Mesenchymal stem cell (in vitro differentiated cells and primary cell): ENCODE results near the gene HACD3.
A peak's percentile ranks its signal among the peaks of the same experiment; 100 is the strongest.

ENCODE experiments used
- DNase-seq: peaks from one replicate; pipeline ENCODE4 v3.0.0-alpha.2; 2013
- H2AFZ ChIP-seq: one replicate; pipeline ENCODE4 v1.6.1; 2013; ENCODE audit warnings: low read depth, mild to moderate bottlenecking, control low read depth, inconsistent platforms, low read length, moderate library complexity
- H2AK5ac ChIP-seq: 2 replicates; pipeline ENCODE4 v1.6.1; 2013; ENCODE audit warnings: low read length, moderate library complexity, mild to moderate bottlenecking, inconsistent platforms; ENCODE audit not compliant: severe bottlenecking
- H2BK120ac ChIP-seq: one replicate; pipeline ENCODE4 v1.6.1; 2013; ENCODE audit warnings: low read depth, mild to moderate bottlenecking, inconsistent platforms, low read length, moderate library complexity
- H2BK12ac ChIP-seq, 2 experiments: one replicate each; pipeline ENCODE4 v1.6.1; 2013; ENCODE audit warnings: inconsistent platforms in 2 of 2, low read length in 2 of 2, mild to moderate bottlenecking in 2 of 2, moderate library complexity in 2 of 2, control low read depth in 1 of 2
- H2BK15ac ChIP-seq: one replicate; pipeline ENCODE4 v1.6.1; 2013; ENCODE audit warnings: mild to moderate bottlenecking, low read depth, inconsistent platforms; ENCODE audit not compliant: poor library complexity, severe bottlenecking
- H2BK5ac ChIP-seq: 2 replicates; pipeline ENCODE4 v1.6.1; 2013; ENCODE audit warnings: low read depth, mild to moderate bottlenecking, low read length, control low read depth, inconsistent platforms; ENCODE audit not compliant: poor library complexity, severe bottlenecking
- H3K14ac ChIP-seq, 2 experiments: one replicate each; pipeline ENCODE4 v1.6.1; 2013; ENCODE audit warnings: inconsistent platforms in 2 of 2, low read length in 2 of 2, control low read depth in 1 of 2, mild to moderate bottlenecking in 1 of 2, moderate library complexity in 1 of 2
- H3K18ac ChIP-seq, 2 experiments: one replicate each; pipeline ENCODE4 v1.6.1; 2013; ENCODE audit warnings: inconsistent platforms in 2 of 2, low read length in 2 of 2, control low read depth in 1 of 2, low read depth in 1 of 2, mild to moderate bottlenecking in 1 of 2
- H3K23ac ChIP-seq, 2 experiments: one replicate each; pipeline ENCODE4 v1.6.1; 2013; ENCODE audit warnings: inconsistent platforms in 2 of 2, low read length in 2 of 2, mild to moderate bottlenecking in 2 of 2, moderate library complexity in 2 of 2, control low read depth in 1 of 2
- H3K27ac ChIP-seq: 2 replicates; pipeline ENCODE4 v1.5.1; 2013; ENCODE audit warnings: mild to moderate bottlenecking, moderate library complexity, low read length, control low read depth, inconsistent platforms; ENCODE audit not compliant: poor library complexity, severe bottlenecking
- H3K27me3 ChIP-seq, 2 experiments: 2 replicates each; pipeline versions ENCODE4 v1.6.1 to v1.7.0; 2013; ENCODE audit warnings: low read length in 2 of 2, mild to moderate bottlenecking in 2 of 2, moderate library complexity in 2 of 2, control low read depth in 1 of 2, inconsistent platforms in 1 of 2; ENCODE audit not compliant: control insufficient read depth in 1 of 2, insufficient read depth in 1 of 2
- H3K36me3 ChIP-seq, 2 experiments: 2 replicates each; pipeline versions ENCODE4 v1.6.1 to v1.7.0; 2013; ENCODE audit warnings: low read length in 2 of 2, control low read depth in 1 of 2, inconsistent platforms in 1 of 2, low read depth in 1 of 2, mild to moderate bottlenecking in 1 of 2; ENCODE audit not compliant: insufficient read depth in 2 of 2, control insufficient read depth in 1 of 2
- H3K4ac ChIP-seq, 2 experiments: one replicate each; pipeline ENCODE4 v1.6.1; 2013; ENCODE audit warnings: inconsistent platforms in 2 of 2, low read length in 2 of 2, mild to moderate bottlenecking in 2 of 2, moderate library complexity in 2 of 2, control low read depth in 1 of 2, low read depth in 1 of 2
- H3K4me1 ChIP-seq: 2 replicates; pipeline ENCODE4 v1.6.1; 2013; ENCODE audit warnings: low read depth, low read length, control low read depth; ENCODE audit not compliant: control insufficient read depth, insufficient read depth
- H3K4me2 ChIP-seq: 2 replicates; pipeline ENCODE4 v1.6.1; 2013; ENCODE audit warnings: low read length, mild to moderate bottlenecking, inconsistent platforms; ENCODE audit not compliant: poor library complexity, severe bottlenecking
- H3K4me3 ChIP-seq, 2 experiments: 2 replicates each; pipeline versions ENCODE4 v1.5.1 to v1.7.0; 2013; ENCODE audit warnings: low read length in 2 of 2, mild to moderate bottlenecking in 2 of 2, control low read depth in 1 of 2, low read depth in 1 of 2; ENCODE audit not compliant: insufficient read depth in 1 of 2
- H3K79me1 ChIP-seq: replicated peaks from 2 replicates; pipeline ENCODE4 v1.6.1; 2013; ENCODE audit warnings: mild to moderate bottlenecking, control low read depth, low read length, inconsistent platforms; ENCODE audit not compliant: poor library complexity, severe bottlenecking
- H3K9ac ChIP-seq: 2 replicates; pipeline ENCODE4 v1.7.0; 2013; ENCODE audit warnings: mild to moderate bottlenecking, low read length, moderate library complexity
- H3K9me3 ChIP-seq: 2 replicates; pipeline ENCODE4 v1.7.0; 2013; ENCODE audit warnings: mild to moderate bottlenecking, low read length; ENCODE audit not compliant: control insufficient read depth
- H4K8ac ChIP-seq: one replicate; pipeline ENCODE4 v1.6.1; 2013; ENCODE audit warnings: inconsistent platforms, mild to moderate bottlenecking, low read length, moderate library complexity
- H4K91ac ChIP-seq: one replicate; pipeline ENCODE4 v1.6.1; 2013; ENCODE audit warnings: mild to moderate bottlenecking, low read length, inconsistent platforms
- WGBS: methylation state at CpG from one replicate; pipeline ENCODE4 v1.1.7; 2013; ENCODE audit warnings: mixed read lengths; 5-methylcytosine and 5-hydroxymethylcytosine counted together

HACD3 gene

DNA sequence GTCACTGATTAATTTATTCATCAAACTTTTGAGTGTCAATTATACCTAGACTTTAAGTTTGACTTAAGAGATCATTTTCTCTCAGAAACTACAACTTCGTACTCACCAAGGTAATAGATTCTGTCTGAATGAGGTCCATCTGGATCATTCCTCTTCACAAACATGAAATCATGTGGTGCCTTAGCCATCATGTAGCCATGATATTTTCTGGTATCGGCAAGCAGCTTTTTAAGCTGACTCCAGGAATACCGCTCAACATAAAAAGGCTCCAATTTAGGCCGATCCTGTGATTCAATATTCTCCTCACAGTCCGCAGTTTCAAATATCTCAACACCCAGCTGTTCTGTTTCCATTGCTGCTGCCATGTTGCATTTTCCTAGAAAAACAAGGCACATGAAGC lies 18.1 kb upstream of the HACD3 start:
- over 99% methylated on average over 5 of the region's 5 CpGs for WGBS

DNA sequence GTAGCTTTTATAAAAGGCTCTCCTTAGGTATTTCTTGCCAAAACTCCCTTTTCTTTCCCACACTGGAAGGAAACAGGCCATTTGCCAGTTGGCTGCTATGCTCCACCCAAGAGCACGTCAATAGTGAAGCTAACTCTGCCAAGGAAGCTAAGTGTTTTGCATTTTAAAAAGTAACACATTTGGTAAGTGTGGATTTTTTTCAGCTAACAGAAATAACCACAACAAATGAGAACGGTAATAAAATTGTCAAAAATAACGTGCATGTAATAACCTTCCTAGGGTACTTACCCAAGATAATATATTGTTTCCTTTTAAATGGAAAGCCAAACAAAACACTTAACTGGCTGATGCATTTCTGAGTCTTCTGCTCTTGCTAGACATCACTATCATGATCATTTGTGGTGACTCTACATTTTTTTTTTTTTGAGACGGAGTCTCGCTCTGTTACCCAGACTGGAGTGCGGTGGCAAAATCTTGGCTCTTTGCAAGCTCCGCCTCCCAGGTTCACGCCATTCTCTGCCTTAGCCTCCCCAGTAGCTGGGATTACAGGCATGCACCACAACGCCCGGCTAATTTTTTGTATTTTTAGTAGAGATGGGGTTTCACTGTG lies 17.4 kb upstream of the HACD3 start:
- H3K4ac ChIP-seq, result no peak overlapping the region
- H3K4me1 ChIP-seq, result peaks cover 4% of the 10 kb centered on the region
- H3K4me3 ChIP-seq, result peak overlapping the region in 1 of 2 experiments; percentile 62
- peak overlapping the region; percentile 83 for H3K9ac ChIP-seq
- no peak overlapping the region for H3K14ac ChIP-seq
- H3K27ac ChIP-seq, result no peak overlapping the region
- no peak overlapping the region for H2BK120ac ChIP-seq
- H3K18ac ChIP-seq, result no peak overlapping the region
- no peak overlapping the region for H2BK15ac ChIP-seq
- H3K79me1 ChIP-seq, result peaks cover 12% of the 10 kb centered on the region
- no peaks in the 10 kb centered on the region for H3K9me3 ChIP-seq
- DNase-seq, result no peak
- no peak overlapping the region for H2BK5ac ChIP-seq
- H3K27me3 ChIP-seq, result no peaks in the 10 kb centered on the region
- H3K4me2 ChIP-seq, result no peak overlapping the region
- H3K36me3 ChIP-seq, result peaks cover 12 to 57% of the 10 kb centered on the region in 2 experiments
- H2BK12ac ChIP-seq, result no peak overlapping the region
- no peak overlapping the region for H3K23ac ChIP-seq
- no peak overlapping the region for H4K91ac ChIP-seq
- H2AK5ac ChIP-seq, result no peak overlapping the region
- WGBS, result 89% methylated on average over 5 of the region's 10 CpGs
- no peak overlapping the region for H4K8ac ChIP-seq
- H2AFZ ChIP-seq, result no peak overlapping the region

More for the DNA sequence above, 18.1 kb upstream of the HACD3 start:
- no peak overlapping the region for H3K14ac ChIP-seq
- H3K23ac ChIP-seq, result no peak overlapping the region
- no peak overlapping the region for H2BK15ac ChIP-seq
- H4K91ac ChIP-seq, result no peak overlapping the region
- no peak overlapping the region for H4K8ac ChIP-seq
- H2BK120ac ChIP-seq, result no peak overlapping the region
- peaks cover 12 to 58% of the 10 kb centered on the region in 2 experiments for H3K36me3 ChIP-seq
- H3K4me2 ChIP-seq, result no peak overlapping the region
- H3K18ac ChIP-seq, result no peak overlapping the region
- no peak overlapping the region for H2BK5ac ChIP-seq
- no peak overlapping the region for H2AFZ ChIP-seq
- H2AK5ac ChIP-seq, result no peak overlapping the region
- H3K27ac ChIP-seq, result no peak overlapping the region
- H3K4me1 ChIP-seq, result peaks cover 4% of the 10 kb centered on the region
- no peak overlapping the region for H2BK12ac ChIP-seq
- no peaks in the 10 kb centered on the region for H3K9me3 ChIP-seq
- no peaks in the 10 kb centered on the region for H3K27me3 ChIP-seq
- H3K9ac ChIP-seq, result peak overlapping the region; percentile 83
- H3K4me3 ChIP-seq, result peak overlapping the region in 1 of 2 experiments; percentile 62
- no peak overlapping the region for H3K4ac ChIP-seq
- H3K79me1 ChIP-seq, result peaks cover 12% of the 10 kb centered on the region
- no peak for DNase-seq

DNA sequence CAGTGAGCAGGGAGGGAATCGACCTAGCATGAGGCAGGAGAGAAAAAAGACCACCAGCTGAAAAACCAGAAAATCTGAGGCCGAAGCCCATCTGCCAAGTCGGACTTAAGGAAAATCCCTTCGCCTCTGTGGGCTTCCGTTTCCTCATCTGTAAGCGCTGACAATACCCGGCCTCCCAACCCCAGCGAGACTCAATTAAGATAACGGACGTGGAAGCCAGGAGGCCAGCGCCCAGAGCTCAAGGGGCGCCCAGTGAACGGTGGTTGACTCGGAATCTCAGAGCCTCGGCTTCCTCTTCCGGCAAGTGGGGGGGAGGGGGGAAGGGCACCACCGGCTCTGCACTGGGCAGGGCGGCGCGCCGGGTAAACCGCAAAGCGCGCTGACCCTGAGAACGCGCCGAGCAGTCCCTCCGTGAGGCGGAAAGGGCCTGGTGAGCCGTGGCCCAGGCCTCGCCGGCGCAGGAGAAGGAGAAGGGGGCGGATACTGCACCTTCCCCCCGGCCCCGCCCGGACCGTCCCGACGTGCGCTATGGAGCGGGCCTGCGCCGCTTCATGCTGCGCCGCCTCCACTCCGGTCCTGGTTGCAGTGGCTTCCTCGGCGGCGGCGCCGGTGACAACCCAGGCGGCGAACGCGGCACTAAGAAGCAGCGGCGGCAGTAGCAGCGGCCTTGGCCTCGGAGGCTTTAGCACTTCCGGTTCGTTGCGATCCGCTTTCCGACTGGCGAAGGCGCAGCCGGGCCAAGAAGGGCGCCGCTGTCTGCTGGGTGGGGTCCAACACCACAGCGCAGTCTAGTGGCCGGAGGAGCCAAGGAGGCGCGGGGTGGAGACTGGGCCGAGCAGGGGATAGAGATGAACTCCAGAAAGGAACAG lies 13.0 kb upstream of the HACD3 start, which contains the start of gene DPP8:
Gene DPP8, minus strand, starts transcription at position 693 of the 869 bp plus-strand sequence. CDS start 5,136 bp downstream, outside the sequence.
- H3K9ac ChIP-seq, result peak within 1 kb of the TSS; percentile 95
- peak; percentile 96 for DNase-seq
- peak within 1 kb of the TSS; percentile 89 for H3K27ac ChIP-seq
- peak within 1 kb of the TSS; percentile 98 for H3K4ac ChIP-seq
- peak within 1 kb of the TSS; percentile 95 for H3K4me2 ChIP-seq
- H3K14ac ChIP-seq, result peak within 1 kb of the TSS in 1 of 2 experiments; percentile 100
- H3K79me1 ChIP-seq, result peaks cover 5% of the 10 kb centered on the region
- H3K4me3 ChIP-seq, result peak within 1 kb of the TSS; percentile 91 to 99
- peak within 1 kb of the TSS; percentile 74 for H2AK5ac ChIP-seq
- H2BK15ac ChIP-seq, result no peak within 1 kb of the TSS
- H2AFZ ChIP-seq, result peak within 1 kb of the TSS; percentile 96
- peaks cover 3 to 18% of the 10 kb centered on the region in 2 experiments for H3K36me3 ChIP-seq
- under 1% methylated on average over 72 of the region's 75 CpGs for WGBS
- peaks cover 4% of the 10 kb centered on the region for H3K4me1 ChIP-seq
- H2BK12ac ChIP-seq, result peak within 1 kb of the TSS in 1 of 2 experiments; percentile 80
- H3K23ac ChIP-seq, result peak within 1 kb of the TSS in 1 of 2 experiments; percentile 96
- no peaks in the 10 kb centered on the region for H3K27me3 ChIP-seq
- peak within 1 kb of the TSS; percentile 99 for H3K18ac ChIP-seq
- H4K8ac ChIP-seq, result peak within 1 kb of the TSS; percentile 97
- peak within 1 kb of the TSS; percentile 61 for H2BK120ac ChIP-seq
- no peaks in the 10 kb centered on the region for H3K9me3 ChIP-seq
- peak within 1 kb of the TSS; percentile 83 for H2BK5ac ChIP-seq
- peak within 1 kb of the TSS; percentile 95 for H4K91ac ChIP-seq

DNA sequence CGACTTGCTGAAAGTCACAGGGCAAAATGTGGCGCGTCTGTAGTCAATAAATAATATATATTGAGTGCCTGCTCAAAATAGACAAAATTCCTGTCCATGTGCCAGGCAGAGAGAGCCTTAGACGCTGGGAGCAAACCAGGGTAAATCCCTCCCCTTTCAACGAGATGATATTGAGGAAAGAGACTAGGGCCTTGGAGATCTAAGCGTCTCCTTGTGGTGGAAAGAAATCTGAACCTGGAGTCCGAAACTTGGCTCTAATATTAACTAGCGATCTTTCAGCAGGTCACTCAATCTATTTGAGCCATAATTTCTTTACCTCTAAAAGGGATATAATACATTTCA lies 12.4 kb upstream of the HACD3 start:
- WGBS, result 43% methylated on average over 8 of the region's 8 CpGs
- H2AFZ ChIP-seq, result no peak overlapping the region

More for the DNA sequence above, 12.4 kb upstream of the HACD3 start:
- peaks cover 3 to 16% of the 10 kb centered on the region in 2 experiments for H3K36me3 ChIP-seq
- H4K91ac ChIP-seq, result no peak overlapping the region
- peaks cover 4% of the 10 kb centered on the region for H3K4me1 ChIP-seq
- no peak for DNase-seq
- peak overlapping the region in 1 of 2 experiments; percentile 19 for H3K4ac ChIP-seq
- H3K27me3 ChIP-seq, result no peaks in the 10 kb centered on the region
- H3K14ac ChIP-seq, result no peak overlapping the region
- no peak overlapping the region for H3K23ac ChIP-seq
- H3K4me3 ChIP-seq, result peak overlapping the region in 1 of 2 experiments; percentile 91
- peak overlapping the region; percentile 95 for H3K9ac ChIP-seq
- no peak overlapping the region for H2BK120ac ChIP-seq
- H4K8ac ChIP-seq, result no peak overlapping the region
- H3K27ac ChIP-seq, result no peak overlapping the region
- no peak overlapping the region for H2BK12ac ChIP-seq
- no peaks in the 10 kb centered on the region for H3K9me3 ChIP-seq
- H2BK5ac ChIP-seq, result no peak overlapping the region
- no peaks in the 10 kb centered on the region for H3K79me1 ChIP-seq
- no peak overlapping the region for H2AK5ac ChIP-seq
- peak overlapping the region in 1 of 2 experiments; percentile 7 for H3K18ac ChIP-seq
- H2BK15ac ChIP-seq, result no peak overlapping the region
- no peak overlapping the region for H3K4me2 ChIP-seq
